HEK293 (cell line): ENCODE results near the gene BCOR.

Experiments
- CTCF ChIA-PET: fragments of 350-600 bp; formaldehyde crosslinking; extraction: SDS; loops from one replicate; lab custom pipeline; 2021; ENCODE audit warnings: antibody characterized with exemption; lab: Yijun Ruan, JAX
- POLR2A ChIA-PET: fragments of 300-600 bp; formaldehyde crosslinking; extraction: SDS; loops from one replicate; lab custom pipeline; 2020; ENCODE audit warnings: antibody characterized with exemption, inconsistent platforms; lab: Yijun Ruan, JAX
- H3K27ac ChIP-seq: fragments of 200-500 bp; sonication (Bioruptor generic); 2 replicates; pipeline ENCODE4 v1.5.1; 2014; ENCODE audit warnings: low read depth, low read length, control low read depth, inconsistent platforms; ENCODE audit errors: extremely low read depth
- H3K36me3 ChIP-seq, 2 experiments: fragments of 200-500 bp in 1 of 2; sonication (Bioruptor generic) in 1 of 2; 1 replicate in 1 of 2; 2 replicates in 1 of 2; pipeline ENCODE4 v1.5.1; 2014 to 2017; ENCODE audit warnings: inconsistent platforms in 2 of 2, low read length in 2 of 2; ENCODE audit not compliant: control insufficient read depth in 2 of 2, insufficient read depth in 1 of 2
- H3K4me1 ChIP-seq: fragments of 200-500 bp; sonication (Bioruptor generic); 2 replicates; pipeline ENCODE4 v1.5.1; 2014; ENCODE audit warnings: mild to moderate bottlenecking, low read length, inconsistent platforms; ENCODE audit not compliant: control insufficient read depth, insufficient read depth
- H3K4me3 ChIP-seq: 2 replicates; pipeline ENCODE4 v1.5.1; 2011; ENCODE audit warnings: low read depth, mild to moderate bottlenecking, control low read depth, low read length, moderate library complexity
- H3K9me3 ChIP-seq: fragments of 200-500 bp; sonication (Bioruptor generic); 2 replicates; pipeline ENCODE4 v1.5.1; 2014; ENCODE audit warnings: low read depth, low read length, inconsistent platforms; ENCODE audit not compliant: control insufficient read depth, insufficient read depth
- KLF8 ChIP-seq: fragments of 450-650 bp; formaldehyde crosslinking; IDR thresholded peaks from 2 replicates; pipeline ENCODE4 v1.5.1; 2016; ENCODE audit warnings: missing biosample characterization, missing genetic modification characterization
- PRDM10 ChIP-seq: fragments of 450-650 bp; formaldehyde crosslinking; IDR thresholded peaks from 2 replicates; pipeline ENCODE4 v1.5.1; 2016; ENCODE audit warnings: missing biosample characterization, missing genetic modification characterization
- YY1 ChIP-seq: fragments of 450-650 bp; formaldehyde crosslinking; IDR thresholded peaks from 2 replicates; pipeline ENCODE4 v1.5.1; 2018; ENCODE audit warnings: missing biosample characterization, missing genetic modification characterization
- ZNF140 ChIP-seq: fragments of 450-650 bp; formaldehyde crosslinking; IDR thresholded peaks from 2 replicates; pipeline ENCODE4 v1.5.1; 2016; ENCODE audit warnings: missing biosample characterization, missing genetic modification characterization
- ZNF223 ChIP-seq: fragments of 450-650 bp; formaldehyde crosslinking; IDR thresholded peaks from 2 replicates; pipeline ENCODE4 v1.5.1; 2016; ENCODE audit warnings: missing biosample characterization, missing genetic modification characterization
- ZNF341 ChIP-seq: fragments of 450-650 bp; formaldehyde crosslinking; IDR thresholded peaks from 2 replicates; pipeline ENCODE4; 2016; ENCODE audit warnings: low read depth, missing biosample characterization, missing genetic modification characterization
- ZNF621 ChIP-seq: fragments of 450-650 bp; formaldehyde crosslinking; IDR thresholded peaks from 2 replicates; pipeline ENCODE4 v1.5.1; 2017; ENCODE audit warnings: missing biosample characterization, missing genetic modification characterization
- ZNF747 ChIP-seq: fragments of 450-650 bp; formaldehyde crosslinking; IDR thresholded peaks from 2 replicates; pipeline ENCODE4 v1.5.1; 2016; ENCODE audit warnings: missing biosample characterization, missing genetic modification characterization
- ZNF785 ChIP-seq: fragments of 450-650 bp; formaldehyde crosslinking; IDR thresholded peaks from 2 replicates; pipeline ENCODE4 v1.5.1; 2016; ENCODE audit warnings: missing biosample characterization, missing genetic modification characterization
- ZNF837 ChIP-seq: fragments of 450-650 bp; formaldehyde crosslinking; IDR thresholded peaks from 2 replicates; pipeline ENCODE4 v1.5.1; 2016; ENCODE audit warnings: missing biosample characterization, missing genetic modification characterization
- ZSCAN16 ChIP-seq: fragments of 450-650 bp; formaldehyde crosslinking; IDR thresholded peaks from 2 replicates; pipeline ENCODE4 v1.5.1; 2016; ENCODE audit warnings: missing biosample characterization, missing genetic modification characterization
- TF ChIP-seq, protein P1 (sequence below): fragments of 450-650 bp; formaldehyde crosslinking; IDR thresholded peaks from 2 replicates; pipeline ENCODE4; 2016; ENCODE audit warnings: missing biosample characterization, missing genetic modification characterization
- TF ChIP-seq, protein P2 (sequence below): fragments of 450-650 bp; formaldehyde crosslinking; IDR thresholded peaks from 2 replicates; pipeline ENCODE4 v1.5.1; 2016; ENCODE audit warnings: missing biosample characterization, missing genetic modification characterization

BCOR gene

DNA sequence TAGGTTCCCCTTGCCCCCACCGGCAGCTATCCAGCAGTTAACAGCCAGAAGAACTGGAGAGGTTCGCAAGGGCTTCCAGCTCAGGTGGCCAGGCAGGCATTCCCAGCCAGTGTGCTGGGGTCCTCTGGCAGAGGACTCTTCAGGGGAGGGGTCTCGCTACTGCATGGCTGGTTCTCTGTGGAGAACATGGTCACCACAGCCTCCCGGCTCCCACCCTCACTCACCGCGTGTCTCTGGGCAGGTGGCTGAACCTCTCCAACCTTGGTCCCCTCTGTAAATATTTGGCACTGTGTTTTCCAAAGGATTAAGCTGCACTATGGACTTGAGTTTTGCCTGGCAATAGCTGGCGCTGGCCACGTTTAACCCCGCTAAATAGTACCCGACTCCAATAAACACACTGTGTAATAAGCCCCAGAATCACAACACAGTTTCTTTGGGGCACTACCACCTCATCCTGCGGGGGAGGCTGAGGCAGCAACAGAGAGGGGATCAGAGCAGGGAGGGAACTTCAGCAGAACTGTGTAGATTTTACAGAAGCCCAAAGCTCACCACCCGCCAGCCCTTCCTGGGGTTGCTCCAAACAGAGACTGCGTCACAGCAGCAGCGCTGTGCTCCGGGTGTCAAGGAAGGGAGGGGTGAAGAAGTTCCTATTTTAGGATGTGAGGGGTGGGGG is 15.2 kb downstream of the BCOR start:
- no peak overlapping the region for H3K4me3 ChIP-seq
- ChIA-PET POLR2A (interaction anchor here (1.2 kb wide), 1 partner anchor 16 kb away, joined by 3 read pairs; no protein-coding TSS in a partner anchor), CTCF (no interaction called here)
- no peaks in the 10 kb centered on the region for H3K9me3 ChIP-seq
- H3K27ac ChIP-seq, result no peak overlapping the region
- peaks cover 0 to 52% of the 10 kb centered on the region in 2 experiments; a peak in 1 of 3 replicates for H3K36me3 ChIP-seq
- TF ChIP-seq ZSCAN16 (tag by site-specific recombination) (no peak), PRDM10 (tag by site-specific recombination) (peak; percentile 69)
- H3K4me1 ChIP-seq, result peaks cover 18% of the 10 kb centered on the region

DNA sequence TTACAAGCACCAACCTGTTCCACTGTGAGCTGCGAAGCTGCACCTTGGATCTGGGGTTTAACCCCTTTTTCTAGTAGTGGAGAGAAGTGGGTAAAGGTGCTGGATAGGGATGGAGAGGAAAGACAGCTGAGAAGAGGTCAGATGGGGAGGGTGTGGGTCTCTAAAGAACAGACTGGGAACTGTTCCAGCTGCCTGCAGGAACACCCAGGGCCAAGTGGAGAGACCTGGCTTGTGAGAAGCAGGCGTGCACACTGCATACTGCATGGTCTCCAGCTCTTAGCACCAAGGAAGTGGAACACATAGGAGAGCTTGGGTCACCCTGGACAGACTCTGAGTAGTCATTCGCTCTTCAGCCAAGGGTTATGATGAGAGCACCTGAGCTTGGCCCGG is 16.1 kb downstream of the BCOR start:
- TF ChIP-seq ZNF341 (tag by site-specific recombination) (0 out of 2 replicates have a peak, but pooled peaks have one; percentile 27), ZNF747 (tag by site-specific recombination) (no peak)
- H3K4me3 ChIP-seq, result no peak overlapping the region
- peaks cover 15% of the 10 kb centered on the region for H3K4me1 ChIP-seq
- H3K27ac ChIP-seq, result no peak overlapping the region
- ChIA-PET POLR2A (no interaction called here), CTCF (interaction anchor here (0.5 kb wide), 1 partner anchor 33 kb away, joined by 3 read pairs; no protein-coding TSS in a partner anchor)
- no peaks in the 10 kb centered on the region for H3K9me3 ChIP-seq
- peaks cover 0 to 57% of the 10 kb centered on the region in 2 experiments; a peak in 1 of 3 replicates for H3K36me3 ChIP-seq

DNA sequence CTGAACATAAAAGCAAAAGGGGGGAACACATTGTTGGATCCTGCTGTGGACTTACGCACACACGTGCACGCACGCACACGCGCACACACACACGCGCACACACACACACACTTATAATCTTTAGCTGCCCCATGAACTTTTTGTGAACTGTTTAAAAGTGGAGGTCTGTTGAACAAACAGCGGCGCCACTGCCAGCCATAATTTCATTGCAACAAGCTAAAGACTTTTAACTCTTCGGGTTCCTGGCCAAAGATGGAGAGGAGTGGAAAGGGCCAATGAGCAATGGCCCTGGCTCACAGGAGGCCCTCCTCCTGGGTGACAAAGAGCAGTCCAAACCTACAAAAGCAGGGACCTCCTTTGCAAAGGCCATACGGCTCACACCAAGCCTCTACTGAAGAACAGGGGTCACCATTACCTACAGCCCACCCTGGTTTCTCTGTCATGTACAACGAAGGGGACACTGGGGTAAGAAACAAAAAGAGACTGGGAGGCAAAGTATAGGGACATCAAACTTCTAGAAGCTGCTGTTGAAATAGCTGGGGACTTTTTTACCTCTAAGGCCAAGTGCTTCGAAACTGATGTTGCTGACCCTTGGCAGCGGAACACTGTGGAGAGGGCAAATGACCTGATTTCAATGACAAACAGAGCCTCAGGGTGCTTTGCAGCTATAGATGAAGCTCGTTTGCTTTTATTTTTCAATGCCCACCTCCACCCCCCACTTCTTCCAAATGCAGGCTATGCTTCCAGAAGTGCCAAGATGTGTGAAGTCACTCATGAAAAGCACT is 16.7 kb downstream of the BCOR start:
- no peaks in the 10 kb centered on the region for H3K9me3 ChIP-seq
- no peak overlapping the region for H3K4me3 ChIP-seq
- H3K36me3 ChIP-seq, result peaks cover 0 to 59% of the 10 kb centered on the region in 2 experiments; a peak in 1 of 3 replicates
- CTCF ChIA-PET, result interaction anchor here (0.5 to 0.7 kb wide), 4 partner anchors 22 to 1340 kb away, joined by 3 read pairs; no protein-coding TSS in a partner anchor
- TF ChIP-seq ZNF837 (tag by site-specific recombination) (no peak), ZNF223 (tag by site-specific recombination) (no peak), YY1 (tag by site-specific recombination) (no peak), ZNF140 (tag by site-specific recombination) (no peak), KLF8 (tag by site-specific recombination) (no peak), ZNF621 (tag by site-specific recombination) (no peak), ZNF785 (no peak)
- TF ChIP-seq, protein P1, sequence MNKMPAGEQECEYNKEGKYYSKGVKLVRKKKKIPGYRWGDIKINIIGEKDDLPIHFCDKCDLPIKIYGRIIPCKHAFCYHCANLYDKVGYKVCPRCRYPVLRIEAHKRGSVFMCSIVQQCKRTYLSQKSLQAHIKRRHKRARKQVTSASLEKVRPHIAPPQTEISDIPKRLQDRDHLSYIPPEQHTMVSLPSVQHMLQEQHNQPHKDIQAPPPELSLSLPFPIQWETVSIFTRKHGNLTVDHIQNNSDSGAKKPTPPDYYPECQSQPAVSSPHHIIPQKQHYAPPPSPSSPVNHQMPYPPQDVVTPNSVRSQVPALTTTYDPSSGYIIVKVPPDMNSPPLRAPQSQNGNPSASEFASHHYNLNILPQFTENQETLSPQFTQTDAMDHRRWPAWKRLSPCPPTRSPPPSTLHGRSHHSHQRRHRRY (tag by site-specific recombination), result no peak
- TF ChIP-seq, protein P2, sequence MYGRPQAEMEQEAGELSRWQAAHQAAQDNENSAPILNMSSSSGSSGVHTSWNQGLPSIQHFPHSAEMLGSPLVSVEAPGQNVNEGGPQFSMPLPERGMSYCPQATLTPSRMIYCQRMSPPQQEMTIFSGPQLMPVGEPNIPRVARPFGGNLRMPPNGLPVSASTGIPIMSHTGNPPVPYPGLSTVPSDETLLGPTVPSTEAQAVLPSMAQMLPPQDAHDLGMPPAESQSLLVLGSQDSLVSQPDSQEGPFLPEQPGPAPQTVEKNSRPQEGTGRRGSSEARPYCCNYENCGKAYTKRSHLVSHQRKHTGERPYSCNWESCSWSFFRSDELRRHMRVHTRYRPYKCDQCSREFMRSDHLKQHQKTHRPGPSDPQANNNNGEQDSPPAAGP (tag by site-specific recombination), result no peak
- TF ChIP-seq, all 188 proteins: peak for 0
- Histone ChIP-seq H3K4me1 (peaks cover 11% of the 10 kb centered on the region), H3K27ac (no peak overlapping the region)
- POLR2A ChIA-PET, result no interaction called here
